ENCODE data around the gene NUMB. TPM values are rescaled to one million over a fixed set of nuclear protein-coding genes. Genes with fewer than 3 reads are reported as not detected.

Gene NUMB
- total RNA-seq, 1 donor from 2014 or later = 92.4 TPM

DNA sequence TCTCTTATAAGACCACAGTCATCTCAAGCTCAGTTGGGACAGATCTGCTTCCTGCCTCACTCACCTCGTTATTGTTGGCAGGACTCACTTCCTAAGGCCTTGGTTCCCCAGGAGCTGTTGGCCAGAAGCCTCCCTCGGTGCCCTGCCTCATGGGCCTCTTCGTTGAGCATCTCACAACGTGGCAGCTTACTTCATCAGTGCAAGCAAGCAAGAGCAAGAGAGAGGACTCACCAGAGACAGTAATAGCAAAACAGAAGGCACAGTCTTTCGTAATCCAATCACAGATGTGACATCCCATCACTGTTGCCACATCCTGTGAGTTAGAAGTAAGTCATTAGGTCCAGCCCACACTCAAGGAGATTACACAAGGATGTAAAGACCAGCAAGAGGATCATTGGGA, 5.1 kb upstream of the NUMB start:
- Mint-ChIP-seq H3K27ac (no peak overlapping the region), H3K27me3 (no peaks in the 10 kb centered on the region), H3K36me3 (ENCODE audit: insufficient read depth) (no peaks in the 10 kb centered on the region), H3K9me3 (ENCODE audit: low read depth) (no peaks in the 10 kb centered on the region), H3K4me3 (ENCODE audit: low read depth) (no peak overlapping the region), H3K4me1 (ENCODE audit: low read depth) (peaks cover 25% of the 10 kb centered on the region)
- TF ChIP-seq, protein P1, sequence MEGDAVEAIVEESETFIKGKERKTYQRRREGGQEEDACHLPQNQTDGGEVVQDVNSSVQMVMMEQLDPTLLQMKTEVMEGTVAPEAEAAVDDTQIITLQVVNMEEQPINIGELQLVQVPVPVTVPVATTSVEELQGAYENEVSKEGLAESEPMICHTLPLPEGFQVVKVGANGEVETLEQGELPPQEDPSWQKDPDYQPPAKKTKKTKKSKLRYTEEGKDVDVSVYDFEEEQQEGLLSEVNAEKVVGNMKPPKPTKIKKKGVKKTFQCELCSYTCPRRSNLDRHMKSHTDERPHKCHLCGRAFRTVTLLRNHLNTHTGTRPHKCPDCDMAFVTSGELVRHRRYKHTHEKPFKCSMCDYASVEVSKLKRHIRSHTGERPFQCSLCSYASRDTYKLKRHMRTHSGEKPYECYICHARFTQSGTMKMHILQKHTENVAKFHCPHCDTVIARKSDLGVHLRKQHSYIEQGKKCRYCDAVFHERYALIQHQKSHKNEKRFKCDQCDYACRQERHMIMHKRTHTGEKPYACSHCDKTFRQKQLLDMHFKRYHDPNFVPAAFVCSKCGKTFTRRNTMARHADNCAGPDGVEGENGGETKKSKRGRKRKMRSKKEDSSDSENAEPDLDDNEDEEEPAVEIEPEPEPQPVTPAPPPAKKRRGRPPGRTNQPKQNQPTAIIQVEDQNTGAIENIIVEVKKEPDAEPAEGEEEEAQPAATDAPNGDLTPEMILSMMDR (IDR thresholded peaks at IDR 0.05; ENCODE audit: unreplicated experiment) = no peak
- no peak for DNase-seq (ENCODE audit: low spot score, unreplicated experiment)

DNA sequence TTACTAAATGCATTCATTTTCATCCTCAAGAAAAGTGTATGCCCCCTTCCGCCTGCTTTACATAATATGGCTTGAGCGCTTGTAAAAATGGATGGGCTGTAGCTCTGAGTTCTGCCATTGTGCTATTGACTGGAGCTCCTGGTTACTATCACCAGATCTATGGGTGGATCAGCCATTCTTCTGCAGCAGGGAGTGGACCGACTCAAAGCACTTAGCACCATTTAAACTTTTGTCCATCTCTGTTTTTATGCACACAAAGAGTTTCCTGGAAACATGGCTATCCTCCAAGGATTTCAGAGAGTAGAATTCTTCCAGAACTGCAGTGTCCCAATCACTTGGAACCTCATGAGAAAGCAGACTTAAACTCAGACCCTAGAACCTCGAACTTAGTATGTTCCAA, 4.5 kb upstream of the NUMB start:
- H3K9me3 Mint-ChIP-seq (ENCODE audit: low read depth) = no peaks in the 10 kb centered on the region
- H3K27me3 Mint-ChIP-seq = no peaks in the 10 kb centered on the region
- H3K4me1 Mint-ChIP-seq (ENCODE audit: low read depth) = peaks cover 25% of the 10 kb centered on the region
- H3K4me3 Mint-ChIP-seq (ENCODE audit: low read depth) = no peak overlapping the region
- H3K27ac Mint-ChIP-seq = no peak overlapping the region
- DNase-seq (ENCODE audit: low spot score, unreplicated experiment) = no peak
- TF ChIP-seq, protein P1 (IDR thresholded peaks at IDR 0.05; ENCODE audit: unreplicated experiment) = no peak
- no peaks in the 10 kb centered on the region for H3K36me3 Mint-ChIP-seq (ENCODE audit: insufficient read depth)

DNA sequence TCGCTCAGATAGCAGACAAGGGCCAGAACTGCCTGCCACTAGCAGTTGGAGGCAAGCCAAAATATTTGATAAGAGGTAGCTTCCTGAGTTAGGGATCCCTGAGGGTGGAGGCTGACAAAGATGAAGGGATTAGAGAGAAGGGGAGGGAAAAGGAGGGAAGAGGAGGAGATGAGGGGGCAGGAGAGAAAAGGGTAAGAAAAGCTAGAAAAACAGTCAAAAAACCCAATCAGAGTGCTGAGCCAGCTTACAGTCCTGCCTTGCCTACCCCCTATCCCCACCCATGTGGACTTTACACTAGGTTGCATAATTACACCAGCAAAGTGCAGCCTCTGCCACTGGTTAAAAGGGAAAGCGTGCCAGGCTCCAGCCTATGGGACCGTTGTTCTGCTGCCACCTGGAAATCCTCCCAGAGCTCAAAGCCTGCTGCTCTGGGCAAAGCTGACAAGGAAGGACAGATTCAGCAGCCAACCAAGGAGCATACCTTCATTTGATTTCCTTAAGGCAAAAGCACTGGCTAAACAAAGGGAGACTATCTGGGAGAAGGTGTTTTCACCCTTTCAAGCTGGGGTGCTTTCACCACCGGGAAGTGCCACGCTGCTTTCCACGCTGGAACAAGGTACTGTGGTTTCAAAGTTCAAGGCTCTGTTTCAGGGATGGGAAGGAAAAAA, 3.8 kb upstream of the NUMB start:
- no peak overlapping the region for H3K4me3 Mint-ChIP-seq (ENCODE audit: low read depth)
- no peaks in the 10 kb centered on the region for H3K9me3 Mint-ChIP-seq (ENCODE audit: low read depth)
- H3K27me3 Mint-ChIP-seq = no peaks in the 10 kb centered on the region
- H3K36me3 Mint-ChIP-seq (ENCODE audit: insufficient read depth) = no peaks in the 10 kb centered on the region
- peak overlapping the region; percentile 75 for H3K27ac Mint-ChIP-seq
- TF ChIP-seq, protein P1 (IDR thresholded peaks at IDR 0.05; ENCODE audit: unreplicated experiment) = no peak
- DNase-seq (ENCODE audit: low spot score, unreplicated experiment) = no peak
- peaks cover 29% of the 10 kb centered on the region for H3K4me1 Mint-ChIP-seq (ENCODE audit: low read depth)

DNA sequence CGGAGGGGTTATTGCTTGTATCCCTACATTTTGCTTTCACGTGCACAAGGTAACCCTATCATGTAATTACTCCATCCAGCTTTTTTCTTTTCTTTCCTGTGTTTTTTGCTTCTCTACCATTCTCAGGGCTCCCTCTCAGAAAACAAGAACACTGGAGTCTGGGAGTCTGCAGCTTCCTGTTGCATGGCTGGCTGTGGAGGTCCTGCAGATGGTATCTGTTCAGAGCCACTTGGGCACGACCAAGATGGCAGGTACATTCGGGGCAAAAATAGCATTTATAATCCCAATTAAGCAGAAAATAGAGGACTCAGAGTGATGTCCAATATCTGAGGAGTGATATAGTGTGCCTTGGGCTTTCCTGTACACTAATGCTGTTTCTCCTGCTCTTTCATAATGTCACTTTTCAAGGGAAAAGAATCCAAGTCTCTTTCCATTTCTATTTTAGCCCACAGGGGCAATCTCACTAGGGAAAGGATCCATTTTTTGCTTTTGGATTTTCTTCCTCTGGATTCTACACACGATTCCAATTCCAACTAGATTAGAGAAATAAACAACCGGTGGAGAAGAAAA, 3.2 kb upstream of the NUMB start:
- no peaks in the 10 kb centered on the region for H3K9me3 Mint-ChIP-seq (ENCODE audit: low read depth)
- H3K4me1 Mint-ChIP-seq (ENCODE audit: low read depth) = peaks cover 35% of the 10 kb centered on the region
- H3K36me3 Mint-ChIP-seq (ENCODE audit: insufficient read depth) = no peaks in the 10 kb centered on the region
- no peaks in the 10 kb centered on the region for H3K27me3 Mint-ChIP-seq
- no peak overlapping the region for H3K4me3 Mint-ChIP-seq (ENCODE audit: low read depth)
- H3K27ac Mint-ChIP-seq = no peak overlapping the region
- DNase-seq (ENCODE audit: low spot score, unreplicated experiment) = no peak
- TF ChIP-seq, protein P1 (IDR thresholded peaks at IDR 0.05; ENCODE audit: unreplicated experiment) = no peak

DNA sequence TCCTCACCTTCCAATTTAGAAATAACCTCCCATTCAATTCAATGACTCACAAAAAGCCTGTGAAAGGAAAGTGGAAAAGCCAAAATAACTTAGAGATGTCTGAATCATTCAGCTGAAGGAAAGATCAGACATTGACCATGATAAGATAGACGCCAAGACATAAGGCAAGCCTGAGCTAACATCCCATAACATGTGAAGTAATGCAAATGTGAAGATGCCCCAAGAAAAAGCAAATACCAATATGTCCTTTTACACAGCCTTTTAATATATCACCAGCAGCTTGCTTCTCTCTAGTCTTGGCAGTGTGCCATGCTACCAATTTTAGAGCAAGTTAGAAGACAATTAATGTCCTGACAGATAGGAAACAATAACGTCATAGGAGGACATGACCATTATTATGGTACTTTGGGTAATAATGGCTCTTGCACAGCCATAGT, 2.4 kb upstream of the NUMB start:
- H3K27me3 Mint-ChIP-seq = no peaks in the 10 kb centered on the region
- H3K9me3 Mint-ChIP-seq (ENCODE audit: low read depth) = no peaks in the 10 kb centered on the region
- TF ChIP-seq, protein P1 (IDR thresholded peaks at IDR 0.05; ENCODE audit: unreplicated experiment) = no peak
- no peaks in the 10 kb centered on the region for H3K36me3 Mint-ChIP-seq (ENCODE audit: insufficient read depth)
- H3K4me3 Mint-ChIP-seq (ENCODE audit: low read depth) = no peak overlapping the region
- DNase-seq (ENCODE audit: low spot score, unreplicated experiment) = no peak
- H3K27ac Mint-ChIP-seq = no peak overlapping the region
- H3K4me1 Mint-ChIP-seq (ENCODE audit: low read depth) = peaks cover 38% of the 10 kb centered on the region
